SH-SY5Y (cell line): Measurements from ENCODE around the gene NAA10.

Source experiments
- GATA2 ChIP-seq: IDR thresholded peaks from 2 replicates; pipeline ENCODE4 v1.6.1; 2011; ENCODE audit warnings: mild to moderate bottlenecking, low read depth, low read length
- GATA3 ChIP-seq: IDR thresholded peaks from 2 replicates; pipeline ENCODE4 v1.6.1; 2011; ENCODE audit warnings: low read depth, mild to moderate bottlenecking, low read length, moderate library complexity

The NAA10 gene

GRCh38 chrX:153930011-153930910 lies 4.6 kb downstream of the NAA10 start:
- TF ChIP-seq GATA3 (no peak), GATA2 (no peak)

DNA sequence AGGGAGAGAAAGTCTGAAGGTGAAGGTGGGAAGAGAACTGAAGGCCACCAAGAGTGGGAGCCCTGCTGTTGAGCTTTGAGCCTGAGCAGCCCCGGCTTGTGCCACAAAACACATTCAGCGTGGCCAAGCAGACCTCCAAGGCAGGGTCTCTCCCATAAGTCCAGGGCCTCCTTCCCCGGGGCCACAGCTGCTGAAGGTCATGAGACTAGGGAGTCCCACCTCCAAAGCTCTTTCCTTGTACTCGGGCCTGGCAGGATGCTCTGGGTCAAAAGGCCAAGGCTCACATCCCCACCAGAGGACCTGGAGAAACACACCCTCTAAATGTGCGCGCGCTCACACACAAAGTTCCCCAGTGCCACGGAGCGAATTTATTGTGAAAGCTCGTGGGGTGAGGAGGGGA lies 5.3 kb downstream of the NAA10 start:
- TF ChIP-seq GATA3 (no peak), GATA2 (no peak)

DNA sequence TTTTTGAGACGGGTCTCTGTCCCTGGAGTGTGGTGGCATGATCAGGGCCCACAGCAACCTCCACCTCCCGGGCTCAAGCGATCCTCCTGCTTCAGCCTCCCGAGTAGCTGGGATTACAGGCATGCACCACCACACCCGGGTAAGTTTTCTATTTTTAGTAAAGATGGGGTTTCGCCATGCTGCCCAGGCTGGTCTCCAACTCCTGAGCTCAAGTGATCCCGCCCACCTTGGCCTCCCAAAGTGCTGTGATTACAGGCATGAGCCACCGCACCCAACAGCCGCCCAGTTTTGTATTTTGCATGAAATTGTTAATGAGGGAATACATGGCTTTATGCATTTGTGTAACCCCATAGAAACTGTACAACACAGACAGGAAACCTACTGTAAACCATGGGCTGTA lies 6.0 kb downstream of the NAA10 start:
- TF ChIP-seq GATA3 (no peak), GATA2 (no peak)

GRCh38 chrX:153927922-153928760 lies 6.7 kb downstream of the NAA10 start:
- TF ChIP-seq GATA3 (no peak), GATA2 (no peak)

DNA sequence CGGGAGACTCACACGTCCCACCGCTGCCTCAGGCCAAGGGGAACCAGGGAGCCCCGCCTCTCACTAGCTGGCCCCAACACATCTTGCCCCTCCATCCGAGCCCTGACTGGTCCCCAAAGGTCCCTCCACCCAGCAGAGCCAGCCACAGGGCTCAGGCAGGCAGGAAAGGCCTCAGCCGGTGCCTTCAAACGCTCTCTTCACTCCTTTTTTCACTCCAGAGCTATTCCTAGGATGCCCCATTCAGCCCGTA lies 7.2 kb downstream of the NAA10 start:
- no peak for TF ChIP-seq GATA3

GRCh38 chrX:153926858-153927671 lies 7.8 kb downstream of the NAA10 start:
- TF ChIP-seq GATA3 (no peak), GATA2 (no peak)

DNA sequence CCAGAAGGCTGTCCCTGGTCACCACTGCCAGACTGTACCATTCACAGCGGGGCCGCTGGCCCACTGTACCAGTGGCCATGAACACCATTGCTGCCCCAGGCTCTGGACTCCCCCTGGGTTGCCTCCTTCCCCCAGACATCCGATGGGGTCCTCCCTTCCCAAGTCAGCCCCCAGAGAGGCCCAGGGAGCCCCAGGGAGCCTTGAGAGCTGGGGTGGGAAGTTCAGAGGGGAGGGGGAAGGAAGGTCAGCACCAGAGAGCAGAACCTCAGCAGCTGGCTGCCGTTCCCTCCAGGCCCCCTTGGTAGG lies 8.3 kb downstream of the NAA10 start:
- TF ChIP-seq GATA3, result no peak
- no peak for TF ChIP-seq GATA2

DNA sequence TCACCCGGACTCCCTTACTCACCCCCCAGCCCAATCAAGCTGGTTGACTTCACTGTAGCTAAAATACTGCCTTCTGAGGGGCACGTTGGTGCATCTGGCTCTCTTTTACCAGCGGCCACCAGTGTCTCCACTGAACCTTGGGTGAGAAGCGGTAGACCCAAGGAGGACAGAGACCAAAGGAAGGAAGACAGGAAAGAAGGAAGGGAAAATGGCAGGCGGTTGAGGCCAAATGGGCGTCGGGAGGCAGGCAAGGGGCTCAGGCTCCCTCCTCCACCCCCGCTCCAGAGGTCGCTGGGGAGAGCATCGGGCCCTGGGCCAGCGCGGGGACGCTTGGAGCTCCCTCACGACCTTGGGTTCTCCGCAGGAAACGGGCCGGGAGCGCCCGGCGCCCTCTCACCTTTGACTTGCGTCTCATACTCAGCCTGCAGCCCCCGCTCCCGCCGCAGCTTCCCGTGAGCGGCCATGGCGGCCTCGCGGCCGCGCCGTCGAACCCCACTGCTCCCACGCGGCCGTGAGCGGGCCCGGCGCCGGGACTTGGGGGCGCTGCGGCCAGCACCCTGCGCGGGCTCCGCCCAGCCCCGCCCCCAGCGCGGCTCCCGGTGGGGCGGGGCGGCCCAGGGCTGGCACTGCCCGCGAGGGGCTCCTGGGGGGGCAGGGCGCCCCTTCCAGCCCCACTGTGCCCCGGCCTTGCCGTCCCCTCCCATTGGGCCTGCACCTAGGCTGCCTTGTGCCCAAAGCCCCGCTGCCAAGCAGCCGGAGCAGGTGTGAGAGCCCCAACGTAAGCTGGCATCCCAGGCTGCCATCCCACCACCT lies 8.9 kb downstream of the NAA10 start, which contains the start of gene ARHGAP4:
TSS of gene ARHGAP4 (minus strand) at position 526 of the 813 bp plus-strand sequence. CDS start at position 464, 62 bp downstream.
- TF ChIP-seq GATA2, result no peak
- no peak for TF ChIP-seq GATA3

- no peak for TF ChIP-seq GATA2
- TF ChIP-seq GATA3, result no peak
These were observed 9.5 kb downstream of the NAA10 start for GRCh38 chrX:153925387-153925738.

DNA sequence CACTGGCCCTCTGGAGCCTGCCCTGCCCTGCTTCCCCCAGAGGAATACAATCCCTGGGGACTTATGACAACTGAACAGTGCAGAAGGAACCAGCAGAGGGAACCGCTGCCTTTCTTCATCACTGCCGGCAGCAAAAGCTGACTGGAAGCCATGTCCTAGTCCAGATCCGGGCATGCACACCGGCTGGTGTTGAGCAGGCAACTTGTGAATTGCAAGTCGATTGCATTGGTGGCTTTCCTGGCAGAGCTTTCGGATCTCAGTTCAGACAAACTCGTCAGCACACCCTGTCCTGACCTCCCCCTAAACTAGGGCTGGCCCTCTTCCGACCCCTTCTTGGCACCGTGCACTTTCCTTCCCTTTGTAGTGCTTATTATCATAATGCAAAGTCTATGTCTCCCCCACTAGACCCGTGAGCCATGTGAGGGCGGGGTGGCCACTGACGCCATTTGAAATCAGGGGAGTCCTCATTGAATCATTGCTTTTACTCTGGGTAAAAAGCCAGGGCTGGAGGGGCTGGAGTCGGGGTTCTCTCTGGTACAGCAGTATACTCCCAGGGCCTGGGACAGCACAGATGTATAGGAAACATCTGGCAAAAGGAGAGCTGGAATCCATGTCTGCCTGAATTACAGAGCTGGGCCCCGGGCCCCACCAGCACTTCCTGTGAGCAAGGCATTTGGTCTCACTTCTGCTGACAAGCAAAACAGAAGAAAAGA lies 10.5 kb downstream of the NAA10 start:
- TF ChIP-seq GATA2, result no peak
- no peak for TF ChIP-seq GATA3

GRCh38 chrX:153922932-153923857 lies 11.6 kb downstream of the NAA10 start:
- TF ChIP-seq GATA3 (no peak), GATA2 (no peak)
